HEK293 (cell line): ENCODE measurements around the gene ARHGAP23.

Experiments used
- CTCF ChIA-PET: fragments of 350-600 bp; formaldehyde crosslinking; extraction: SDS; loops from one replicate; lab custom pipeline; 2021; ENCODE audit warnings: antibody characterized with exemption; lab: Yijun Ruan, JAX
- POLR2A ChIA-PET: fragments of 300-600 bp; formaldehyde crosslinking; extraction: SDS; loops from one replicate; lab custom pipeline; 2020; ENCODE audit warnings: antibody characterized with exemption, inconsistent platforms; lab: Yijun Ruan, JAX
- H3K27ac ChIP-seq: fragments of 200-500 bp; sonication (Bioruptor generic); 2 replicates; pipeline ENCODE4 v1.5.1; 2014; ENCODE audit warnings: low read depth, low read length, control low read depth, inconsistent platforms; ENCODE audit errors: extremely low read depth
- H3K36me3 ChIP-seq, 2 experiments: fragments of 200-500 bp in 1 of 2; sonication (Bioruptor generic) in 1 of 2; 1 replicate in 1 of 2; 2 replicates in 1 of 2; pipeline ENCODE4 v1.5.1; 2014 to 2017; ENCODE audit warnings: inconsistent platforms in 2 of 2, low read length in 2 of 2; ENCODE audit not compliant: control insufficient read depth in 2 of 2, insufficient read depth in 1 of 2
- H3K4me1 ChIP-seq: fragments of 200-500 bp; sonication (Bioruptor generic); 2 replicates; pipeline ENCODE4 v1.5.1; 2014; ENCODE audit warnings: mild to moderate bottlenecking, low read length, inconsistent platforms; ENCODE audit not compliant: control insufficient read depth, insufficient read depth
- H3K4me3 ChIP-seq: 2 replicates; pipeline ENCODE4 v1.5.1; 2011; ENCODE audit warnings: low read depth, mild to moderate bottlenecking, control low read depth, low read length, moderate library complexity
- H3K9me3 ChIP-seq: fragments of 200-500 bp; sonication (Bioruptor generic); 2 replicates; pipeline ENCODE4 v1.5.1; 2014; ENCODE audit warnings: low read depth, low read length, inconsistent platforms; ENCODE audit not compliant: control insufficient read depth, insufficient read depth
- BCL11B ChIP-seq: fragments of 450-650 bp; formaldehyde crosslinking; IDR thresholded peaks from 2 replicates; pipeline ENCODE4 v1.5.1; 2016; ENCODE audit warnings: low read depth, missing biosample characterization, missing genetic modification characterization
- GFI1B ChIP-seq: fragments of 450-650 bp; formaldehyde crosslinking; IDR thresholded peaks from 2 replicates; pipeline ENCODE4 v1.5.1; 2016; ENCODE audit warnings: missing biosample characterization, missing genetic modification characterization
- KLF10 ChIP-seq: fragments of 450-650 bp; IDR thresholded peaks from 2 replicates; pipeline ENCODE4 v1.5.1; 2018; ENCODE audit warnings: missing biosample characterization, mild to moderate bottlenecking, missing genetic modification characterization
- OSR2 ChIP-seq: fragments of 450-650 bp; formaldehyde crosslinking; IDR thresholded peaks from 2 replicates; pipeline ENCODE4 v1.5.1; 2016; ENCODE audit warnings: missing biosample characterization, missing genetic modification characterization
- OVOL3 ChIP-seq: fragments of 450-650 bp; formaldehyde crosslinking; IDR thresholded peaks from 2 replicates; pipeline ENCODE4 v1.5.1; 2016; ENCODE audit warnings: missing biosample characterization, missing genetic modification characterization
- PRDM2 ChIP-seq: fragments of 450-650 bp; formaldehyde crosslinking; IDR thresholded peaks from 2 replicates; pipeline ENCODE4 v1.5.1; 2016; ENCODE audit warnings: missing biosample characterization, missing genetic modification characterization, borderline replicate concordance
- ZBTB48 ChIP-seq: fragments of 450-650 bp; formaldehyde crosslinking; IDR thresholded peaks from 2 replicates; pipeline ENCODE4 v1.5.1; 2016; ENCODE audit warnings: missing biosample characterization, missing genetic modification characterization
- ZIC2 ChIP-seq: fragments of 450-650 bp; formaldehyde crosslinking; IDR thresholded peaks from 2 replicates; pipeline ENCODE4 v1.5.1; 2016; ENCODE audit warnings: missing biosample characterization, missing genetic modification characterization
- ZNF132 ChIP-seq: fragments of 450-650 bp; formaldehyde crosslinking; IDR thresholded peaks from 2 replicates; pipeline ENCODE4 v1.5.1; 2017; ENCODE audit warnings: missing biosample characterization, missing genetic modification characterization, borderline replicate concordance
- ZNF140 ChIP-seq: fragments of 450-650 bp; formaldehyde crosslinking; IDR thresholded peaks from 2 replicates; pipeline ENCODE4 v1.5.1; 2016; ENCODE audit warnings: missing biosample characterization, missing genetic modification characterization
- ZNF23 ChIP-seq: fragments of 450-650 bp; formaldehyde crosslinking; IDR thresholded peaks from 2 replicates; pipeline ENCODE4 v1.5.1; 2016; ENCODE audit warnings: missing biosample characterization, missing genetic modification characterization, borderline replicate concordance
- ZNF354C ChIP-seq: fragments of 450-650 bp; formaldehyde crosslinking; IDR thresholded peaks from 2 replicates; pipeline ENCODE4 v1.5.1; 2016; ENCODE audit warnings: missing biosample characterization, missing genetic modification characterization, low read depth, borderline replicate concordance
- ZNF366 ChIP-seq: fragments of 450-650 bp; formaldehyde crosslinking; conservative IDR thresholded peaks from 2 replicates; pipeline ENCODE4 v1.5.1; 2016; ENCODE audit warnings: missing biosample characterization, missing genetic modification characterization
- ZNF394 ChIP-seq: fragments of 450-650 bp; formaldehyde crosslinking; IDR thresholded peaks from 2 replicates; pipeline ENCODE4 v1.5.1; 2016; ENCODE audit warnings: missing biosample characterization, missing genetic modification characterization, mild to moderate bottlenecking, moderate library complexity, borderline replicate concordance
- ZNF416 ChIP-seq: fragments of 450-650 bp; formaldehyde crosslinking; IDR thresholded peaks from 2 replicates; pipeline ENCODE4 v1.5.1; 2016; ENCODE audit warnings: missing biosample characterization, missing genetic modification characterization
- ZNF510 ChIP-seq: fragments of 450-650 bp; formaldehyde crosslinking; IDR thresholded peaks from 2 replicates; pipeline ENCODE4 v1.5.1; 2018; ENCODE audit warnings: mild to moderate bottlenecking, missing genetic modification characterization, missing biosample characterization; ENCODE audit not compliant: insufficient replicate concordance
- ZNF561 ChIP-seq: fragments of 450-650 bp; IDR thresholded peaks from 2 replicates; pipeline ENCODE4 v1.5.1; 2018; ENCODE audit warnings: missing biosample characterization, missing genetic modification characterization, borderline replicate concordance
- ZNF585B ChIP-seq: fragments of 450-650 bp; formaldehyde crosslinking; IDR thresholded peaks from 2 replicates; pipeline ENCODE4 v1.5.1; 2016; ENCODE audit warnings: missing biosample characterization, missing genetic modification characterization
- ZNF670 ChIP-seq: fragments of 450-650 bp; formaldehyde crosslinking; IDR thresholded peaks from 2 replicates; pipeline ENCODE4 v1.5.1; 2016; ENCODE audit warnings: missing biosample characterization, missing genetic modification characterization, low read depth
- ZNF692 ChIP-seq: fragments of 450-650 bp; formaldehyde crosslinking; IDR thresholded peaks from 2 replicates; pipeline ENCODE4 v1.5.1; 2016; ENCODE audit warnings: missing biosample characterization, missing genetic modification characterization
- ZSCAN23 ChIP-seq: fragments of 450-650 bp; formaldehyde crosslinking; IDR thresholded peaks from 2 replicates; pipeline ENCODE4 v1.5.1; 2016; ENCODE audit warnings: missing biosample characterization, missing genetic modification characterization
- TF ChIP-seq, protein P1 (sequence below): fragments of 450-650 bp; formaldehyde crosslinking; IDR thresholded peaks from 2 replicates; pipeline ENCODE4 v1.5.0; 2017; ENCODE audit warnings: missing biosample characterization, missing genetic modification characterization, borderline replicate concordance
- TF ChIP-seq, protein P2 (sequence below): fragments of 450-650 bp; formaldehyde crosslinking; optimal IDR thresholded peaks from 2 replicates; pipeline ENCODE3; 2016; ENCODE audit warnings: missing biosample characterization, mild to moderate bottlenecking, missing genetic modification characterization

ARHGAP23 gene

GRCh38 chr17:38559051-38559879 lies 131.0 kb downstream of the ARHGAP23 start:
- H3K4me3 ChIP-seq = peak overlapping the region; percentile 26
- TF ChIP-seq ZNF561 (tag by site-specific recombination) (no peak; the same call in 1 of the 2 replicates), ZSCAN23 (peak; percentile 85; the same call in 1 of the 2 replicates), ZNF692 (tag by site-specific recombination) (0 out of 2 replicates have a peak, but pooled peaks have one; percentile 46), OSR2 (tag by site-specific recombination) (no peak; the same call in 1 of the 2 replicates), ZNF394 (tag by site-specific recombination) (no peak), ZNF354C (tag by site-specific recombination) (no peak), ZNF132 (tag by site-specific recombination) (no peak), ZNF366 (tag by site-specific recombination) (peak; percentile 86), ZIC2 (tag by site-specific recombination) (peak; percentile 67), GFI1B (tag by site-specific recombination) (no peak), ZNF585B (tag by site-specific recombination) (no peak), ZNF416 (tag by site-specific recombination) (no peak), OVOL3 (tag by site-specific recombination) (no peak), KLF10 (tag by site-specific recombination) (peak; percentile 98), PRDM2 (no peak), ZNF23 (tag by site-specific recombination) (no peak), BCL11B (peak; percentile 40; the same call in 1 of the 2 replicates), ZNF670 (tag by site-specific recombination) (no peak), ZNF510 (no peak), ZNF140 (tag by site-specific recombination) (no peak), ZBTB48 (tag by site-specific recombination) (peak; percentile 98)
- TF ChIP-seq, protein P1, sequence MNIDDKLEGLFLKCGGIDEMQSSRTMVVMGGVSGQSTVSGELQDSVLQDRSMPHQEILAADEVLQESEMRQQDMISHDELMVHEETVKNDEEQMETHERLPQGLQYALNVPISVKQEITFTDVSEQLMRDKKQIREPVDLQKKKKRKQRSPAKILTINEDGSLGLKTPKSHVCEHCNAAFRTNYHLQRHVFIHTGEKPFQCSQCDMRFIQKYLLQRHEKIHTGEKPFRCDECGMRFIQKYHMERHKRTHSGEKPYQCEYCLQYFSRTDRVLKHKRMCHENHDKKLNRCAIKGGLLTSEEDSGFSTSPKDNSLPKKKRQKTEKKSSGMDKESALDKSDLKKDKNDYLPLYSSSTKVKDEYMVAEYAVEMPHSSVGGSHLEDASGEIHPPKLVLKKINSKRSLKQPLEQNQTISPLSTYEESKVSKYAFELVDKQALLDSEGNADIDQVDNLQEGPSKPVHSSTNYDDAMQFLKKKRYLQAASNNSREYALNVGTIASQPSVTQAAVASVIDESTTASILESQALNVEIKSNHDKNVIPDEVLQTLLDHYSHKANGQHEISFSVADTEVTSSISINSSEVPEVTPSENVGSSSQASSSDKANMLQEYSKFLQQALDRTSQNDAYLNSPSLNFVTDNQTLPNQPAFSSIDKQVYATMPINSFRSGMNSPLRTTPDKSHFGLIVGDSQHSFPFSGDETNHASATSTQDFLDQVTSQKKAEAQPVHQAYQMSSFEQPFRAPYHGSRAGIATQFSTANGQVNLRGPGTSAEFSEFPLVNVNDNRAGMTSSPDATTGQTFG (tag by site-specific recombination) = no peak
- TF ChIP-seq, protein P2, sequence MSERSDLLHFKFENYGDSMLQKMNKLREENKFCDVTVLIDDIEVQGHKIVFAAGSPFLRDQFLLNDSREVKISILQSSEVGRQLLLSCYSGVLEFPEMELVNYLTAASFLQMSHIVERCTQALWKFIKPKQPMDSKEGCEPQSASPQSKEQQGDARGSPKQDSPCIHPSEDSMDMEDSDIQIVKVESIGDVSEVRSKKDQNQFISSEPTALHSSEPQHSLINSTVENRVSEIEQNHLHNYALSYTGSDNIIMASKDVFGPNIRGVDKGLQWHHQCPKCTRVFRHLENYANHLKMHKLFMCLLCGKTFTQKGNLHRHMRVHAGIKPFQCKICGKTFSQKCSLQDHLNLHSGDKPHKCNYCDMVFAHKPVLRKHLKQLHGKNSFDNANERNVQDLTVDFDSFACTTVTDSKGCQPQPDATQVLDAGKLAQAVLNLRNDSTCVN (tag by site-specific recombination) = no peak

More at GRCh38 chr17:38559051-38559879, 131.0 kb downstream of the ARHGAP23 start:
- Histone ChIP-seq H3K36me3 (peaks cover 0 to 16% of the 10 kb centered on the region in 2 experiments; a peak in 1 of 3 replicates), H3K9me3 (no peaks in the 10 kb centered on the region), H3K27ac (no peak overlapping the region; the same call in 1 of the 2 replicates), H3K4me1 (peaks cover 15% of the 10 kb centered on the region)
- POLR2A ChIA-PET = interaction anchor here (0.9 to 2.4 kb wide), 11 partner anchors 10 to 108 kb away, joined by 3 to 14 read pairs (median 5); no protein-coding TSS in a partner anchor
- CTCF ChIA-PET = interaction anchor here (0.6 to 10.8 kb wide), 35 partner anchors 9 to 1816 kb away, joined by 3 to 264 read pairs (median 6); partner anchors contain the start of genes EPOP and SRCIN1
